Activated CD8-positive, alpha-beta memory T cell treated with anti-CD3 and anti-CD28 coated beads, Interleukin-2, amount 50 U/mL, for 1 hour (primary cell): Measurements from ENCODE around the gene RPS16.

Experiments used
- DNase-seq: peaks from one replicate; pipeline ENCODE4 v3.0.0-alpha.2; 2020; ENCODE audit errors: extremely low read depth

The RPS16 gene

DNA sequence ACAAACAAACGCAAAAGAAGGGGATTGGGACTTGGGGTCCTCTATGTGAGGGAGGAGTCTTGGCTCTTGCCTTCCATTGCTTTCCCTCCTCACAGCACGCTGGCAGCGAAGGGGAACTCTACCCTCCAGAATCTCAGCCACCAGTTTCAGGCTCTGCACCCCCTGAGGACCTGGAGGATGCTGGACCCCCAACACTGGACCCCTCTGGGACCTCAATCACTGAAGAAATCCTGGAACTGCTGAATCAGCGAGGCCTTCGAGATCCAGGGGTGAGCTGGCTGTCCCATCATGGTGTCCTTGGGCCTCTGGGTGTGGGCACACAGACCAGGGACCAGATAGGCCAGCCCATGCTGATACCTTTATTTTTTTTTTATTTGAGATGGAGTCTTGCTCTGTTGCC is 13.7 kb downstream of the RPS16 start:
- no peak for DNase-seq

DNA sequence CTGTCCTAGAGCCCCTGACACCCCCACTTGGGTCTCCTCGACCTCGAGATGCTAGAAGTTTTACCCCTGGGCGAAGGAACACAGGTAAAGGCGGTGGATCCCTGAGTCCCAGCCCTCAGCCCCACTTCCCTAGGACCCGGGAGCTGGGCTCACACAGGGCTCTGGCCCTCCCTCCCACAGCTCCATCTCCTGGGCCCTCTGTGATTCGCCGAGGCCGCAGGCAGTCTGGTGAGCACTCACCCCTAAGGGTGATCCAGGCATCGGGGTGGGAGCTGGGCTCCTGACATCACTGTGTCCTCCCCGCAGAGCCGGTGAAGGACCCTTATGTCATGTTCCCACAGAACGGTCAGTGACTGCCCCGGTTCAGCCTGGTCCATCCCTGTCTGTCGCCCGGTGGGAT is 15.0 kb downstream of the RPS16 start:
- no peak for DNase-seq

DNA sequence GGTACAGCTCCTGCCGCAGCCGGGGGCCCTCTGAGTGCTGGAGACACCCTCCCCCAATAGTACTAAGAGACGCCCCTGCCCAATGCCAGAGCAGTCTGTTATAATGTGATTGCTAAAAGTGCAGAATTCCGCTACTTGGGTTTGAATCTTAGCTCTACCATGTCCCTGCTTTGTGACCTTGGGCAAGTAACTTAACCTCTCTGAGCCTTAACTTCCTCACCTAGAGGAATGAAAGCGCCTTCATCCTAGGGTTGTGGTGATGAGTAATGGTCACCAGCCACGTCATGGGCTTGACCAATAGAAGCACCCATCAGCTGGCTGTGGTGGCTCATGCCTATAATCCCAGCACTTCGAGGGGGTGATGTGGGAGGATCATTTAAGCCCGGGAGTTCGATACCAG is 16.7 kb downstream of the RPS16 start:
- no peak for DNase-seq

DNA sequence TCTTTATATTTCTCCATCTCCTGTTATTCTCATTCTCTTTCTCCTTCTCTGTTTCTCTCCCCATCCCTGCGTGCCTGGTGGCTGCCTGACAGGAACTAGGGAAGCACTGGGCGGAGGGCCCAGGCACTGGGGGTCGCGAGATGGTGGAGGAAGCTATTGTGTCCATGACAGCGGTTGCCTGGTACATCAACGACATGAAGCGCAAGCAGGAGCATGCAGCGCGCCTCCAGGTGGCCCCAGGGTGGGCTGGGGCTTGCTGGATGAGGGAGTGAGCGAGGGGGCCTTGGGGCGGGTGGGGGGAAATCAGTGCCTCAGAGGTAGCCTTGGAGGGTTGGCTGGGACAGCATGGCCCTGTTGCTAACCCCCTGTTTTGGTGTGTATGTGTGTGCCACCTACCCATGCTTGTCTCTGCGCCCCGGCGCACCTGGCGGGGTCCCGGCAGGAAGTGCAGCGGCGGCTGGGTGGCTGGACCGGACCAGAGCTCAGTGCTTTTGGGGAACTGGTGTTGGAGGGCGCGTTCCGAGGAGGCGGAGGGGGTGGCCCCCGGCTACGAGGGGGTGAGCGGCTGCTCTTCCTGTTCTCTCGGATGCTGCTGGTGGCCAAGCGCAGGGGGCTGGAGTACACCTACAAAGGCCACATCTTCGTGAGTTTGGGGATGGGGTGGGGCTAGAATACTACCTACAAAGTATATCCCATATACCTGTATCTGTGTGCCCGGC is 18.1 kb downstream of the RPS16 start:
- no peak for DNase-seq

DNA sequence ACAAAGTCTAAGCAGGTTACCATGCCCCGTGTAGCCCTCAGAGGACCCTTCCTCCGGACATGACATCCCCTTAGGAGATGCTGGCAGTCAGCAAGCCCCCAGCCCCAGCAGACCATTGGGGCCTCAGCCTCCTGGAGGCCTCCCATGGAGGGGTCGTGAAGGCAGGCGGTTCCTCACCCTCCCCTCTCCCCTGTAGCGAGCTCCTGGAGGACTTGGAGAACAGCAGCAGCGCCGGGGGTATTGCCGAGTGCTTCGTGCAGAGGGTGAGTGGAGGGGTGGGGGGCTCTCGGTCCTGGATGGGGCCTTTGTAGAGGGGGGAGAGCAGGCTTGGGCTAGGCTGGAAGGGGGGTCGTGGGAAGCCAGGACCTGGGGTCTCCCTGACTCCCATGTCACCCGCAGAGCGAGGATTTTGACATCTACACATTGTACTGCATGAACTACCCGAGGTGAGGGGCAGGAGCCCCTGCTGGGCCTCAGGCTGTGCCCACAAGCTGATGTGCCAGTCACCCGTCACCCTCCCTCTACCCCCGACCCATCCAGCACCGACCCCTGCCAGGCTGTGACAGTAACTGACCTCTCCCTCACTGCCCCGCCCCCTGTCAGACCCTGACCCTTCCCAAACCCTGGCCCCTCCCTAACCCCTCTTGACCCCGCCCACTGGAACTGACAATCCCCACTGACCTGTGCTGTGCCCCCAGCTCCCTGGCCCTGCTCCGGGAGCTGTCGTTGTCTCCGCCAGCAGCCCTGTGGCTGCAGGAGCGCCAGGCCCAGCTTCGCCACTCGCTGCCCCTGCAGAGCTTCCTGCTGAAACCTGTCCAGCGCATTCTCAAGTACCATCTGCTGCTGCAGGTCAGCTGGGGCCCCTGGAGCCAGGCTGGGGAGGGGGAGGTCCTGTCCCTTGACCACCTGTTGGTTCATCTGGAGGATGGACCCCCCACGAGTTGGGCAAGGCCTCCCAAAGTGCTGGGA is 19.3 kb downstream of the RPS16 start:
- DNase-seq: no peak

DNA sequence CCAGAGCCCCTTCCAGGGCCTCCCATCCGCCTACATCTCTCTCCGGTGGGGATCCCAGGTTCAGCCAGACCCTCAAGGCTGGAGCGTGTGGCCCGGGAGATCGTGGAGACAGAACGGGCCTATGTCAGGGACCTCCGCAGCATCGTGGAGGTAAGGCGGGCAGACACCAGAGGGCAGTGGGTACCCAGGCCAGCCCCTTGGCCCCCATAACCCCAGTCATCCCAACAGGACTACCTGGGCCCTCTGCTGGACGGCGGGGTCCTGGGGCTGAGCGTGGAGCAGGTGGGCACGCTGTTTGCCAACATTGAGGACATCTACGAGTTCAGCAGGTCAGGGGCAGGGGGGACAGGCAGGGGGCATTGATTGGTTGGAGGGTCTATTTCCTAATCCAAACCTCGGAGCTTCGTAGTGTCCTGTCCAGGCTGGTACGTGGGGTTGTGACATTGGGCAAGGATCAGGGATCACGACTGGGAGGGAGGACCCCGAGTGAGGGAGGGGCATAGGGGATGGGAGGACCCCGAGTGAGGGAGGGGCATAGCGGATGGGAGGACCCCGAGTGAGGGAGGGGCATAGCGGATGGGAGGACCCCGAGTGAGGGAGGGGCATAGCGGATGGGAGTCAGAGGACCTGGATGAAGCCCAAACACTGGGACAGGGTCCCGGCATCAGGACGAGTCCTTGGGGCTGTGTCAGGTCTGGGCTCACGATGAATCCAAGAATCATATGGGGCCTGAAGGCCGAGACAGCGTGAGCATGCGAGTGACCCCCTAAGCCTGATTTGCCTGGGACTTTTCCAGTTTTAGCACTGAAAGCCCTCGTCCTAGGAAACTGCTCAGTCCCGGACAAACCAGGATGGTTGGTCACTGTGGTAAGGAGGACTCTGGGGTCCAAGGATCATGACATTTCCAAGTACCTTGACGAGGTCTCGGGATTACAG is 20.4 kb downstream of the RPS16 start:
- no peak for DNase-seq

DNA sequence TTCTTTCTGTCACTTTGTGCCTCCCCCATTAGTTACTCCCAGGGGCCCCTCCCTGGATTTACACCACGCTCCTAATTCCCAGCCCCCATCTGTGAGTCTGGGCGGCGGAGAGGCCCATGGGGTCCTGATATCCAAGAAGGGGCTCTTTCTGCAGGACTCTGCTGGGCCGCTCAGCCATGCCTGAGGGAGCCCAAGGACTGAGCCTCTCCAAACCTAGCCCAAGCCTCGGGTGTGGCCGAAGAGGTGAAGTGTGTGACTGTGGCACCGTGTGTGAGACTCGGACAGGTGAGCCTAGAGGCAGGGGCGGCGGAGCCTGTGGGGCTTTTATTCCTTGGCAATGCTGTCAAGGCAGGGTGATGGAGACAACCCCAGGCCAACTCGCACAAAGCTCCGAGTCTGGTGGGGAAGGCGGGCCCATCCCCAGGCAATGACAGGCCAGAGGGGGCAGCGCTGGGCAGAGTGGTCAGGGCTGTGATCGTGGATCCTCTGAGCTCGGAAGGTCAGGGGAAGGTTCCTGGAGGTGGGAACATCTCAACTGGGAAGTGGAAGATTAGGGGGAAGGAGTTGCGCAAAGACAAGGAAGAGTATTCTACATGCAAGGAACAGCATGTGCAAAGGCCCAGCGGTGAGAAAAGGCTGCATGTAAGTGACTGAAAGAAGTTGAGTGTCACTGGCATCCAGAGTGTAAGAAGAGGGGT is 21.7 kb downstream of the RPS16 start:
- DNase-seq: no peak

DNA sequence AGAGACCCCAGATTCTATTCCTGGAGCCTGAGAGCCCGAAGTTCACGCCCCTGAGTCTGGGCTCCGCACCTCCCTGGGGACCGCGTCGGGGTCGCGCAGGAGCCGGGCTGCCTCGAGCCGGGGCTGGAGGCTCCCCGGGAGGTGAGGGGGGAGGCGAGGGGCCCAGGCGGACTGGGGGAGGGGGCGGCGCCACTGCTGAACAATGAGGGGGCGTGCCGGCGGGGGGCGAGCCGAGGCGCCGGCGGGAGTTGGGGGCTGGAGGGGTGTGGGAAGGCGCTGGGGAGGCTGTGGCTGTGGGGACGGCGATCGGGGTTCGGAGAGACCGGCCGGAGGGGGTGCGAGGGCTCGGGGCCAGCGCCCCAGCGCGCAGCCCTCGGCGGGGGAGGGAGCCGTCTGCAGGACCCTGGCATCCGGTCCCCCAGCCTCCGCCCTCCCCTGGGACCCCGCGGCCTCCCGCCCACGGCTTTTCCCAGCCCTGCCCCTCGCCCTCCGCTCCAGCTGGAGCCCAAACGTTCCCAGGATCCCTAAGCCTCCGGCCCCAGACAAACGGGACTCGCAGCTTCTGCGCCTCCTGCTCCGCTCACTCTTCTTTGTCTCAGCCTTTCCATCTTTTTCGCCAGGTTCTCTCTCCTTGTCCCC is 22.4 kb downstream of the RPS16 start:
- DNase-seq: no peak

DNA sequence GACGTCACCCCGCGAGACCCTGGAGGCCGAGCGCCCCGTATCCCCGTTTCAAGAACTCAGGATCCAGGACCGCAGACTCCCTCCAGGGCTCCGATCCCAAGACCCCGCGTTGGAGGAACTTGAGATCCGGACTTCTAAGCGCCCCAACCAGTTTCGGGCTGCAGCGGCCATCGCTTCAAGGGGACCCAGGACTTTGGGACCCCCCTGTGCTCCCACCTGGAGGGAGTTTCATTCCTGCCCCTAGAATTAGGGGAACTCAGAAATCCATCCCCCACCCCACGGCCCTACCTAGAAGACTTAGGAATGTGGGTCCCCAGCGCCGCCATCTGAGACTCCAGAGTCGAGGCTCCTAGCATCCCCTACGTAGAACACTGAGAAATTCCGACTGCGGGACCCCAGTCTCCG is 22.9 kb downstream of the RPS16 start:
- DNase-seq: no peak

DNA sequence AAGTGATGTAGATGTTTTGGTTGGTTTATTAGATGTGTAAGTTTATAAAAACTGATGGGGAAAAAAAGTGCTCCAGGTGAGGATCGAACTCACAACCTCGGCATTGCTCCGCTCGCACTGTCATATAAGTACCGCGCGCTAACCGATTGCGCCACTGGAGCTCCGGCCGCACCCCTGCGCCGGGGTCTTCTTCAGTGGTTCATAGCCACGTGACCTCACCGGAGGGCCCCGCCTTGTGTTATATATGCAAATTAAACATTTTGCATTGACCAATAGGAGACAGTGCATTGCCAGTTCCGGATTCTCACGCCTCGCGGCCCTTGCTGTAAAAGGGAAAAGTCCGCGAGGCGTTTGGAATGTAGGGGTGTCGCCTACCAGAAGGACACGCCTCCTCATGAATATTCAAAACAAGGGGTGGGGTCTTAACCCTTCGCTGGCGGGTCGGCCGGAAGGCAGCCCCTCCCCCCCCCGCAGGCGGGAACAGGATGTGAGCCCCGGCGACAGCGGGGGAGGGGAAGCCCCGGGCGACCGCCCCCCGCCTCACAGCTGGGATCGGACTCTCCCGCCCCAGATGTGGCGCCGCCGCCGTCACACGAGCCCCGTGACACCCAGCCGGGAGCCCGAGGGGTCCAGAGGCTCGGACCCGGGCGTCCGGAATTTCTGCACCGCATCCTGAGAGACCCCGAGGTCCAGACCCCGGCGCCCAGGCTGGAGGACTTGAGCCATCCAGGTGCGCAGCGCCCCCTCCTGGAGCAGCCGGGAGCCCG is 23.5 kb downstream of the RPS16 start, which contains the start of gene PLEKHG2:
Gene PLEKHG2, plus strand, starts transcription at position 570 of the 767 bp plus-strand sequence. CDS start 1,418 bp downstream, outside the sequence.
- DNase-seq: peak; percentile 97

DNA sequence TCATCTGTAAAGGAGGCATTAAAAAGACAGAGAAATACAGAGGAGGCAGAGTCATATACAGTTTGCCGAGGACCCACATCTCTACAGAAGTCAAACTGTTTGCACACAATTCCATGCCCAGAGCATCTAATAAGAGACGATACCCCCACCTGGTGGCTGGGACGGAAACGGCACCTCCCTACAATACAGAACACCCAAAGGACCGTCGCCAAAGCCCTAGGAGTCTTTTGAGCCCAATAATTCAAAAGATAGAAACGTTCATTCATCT is 24.0 kb downstream of the RPS16 start:
- peak; percentile 92 for DNase-seq

DNA sequence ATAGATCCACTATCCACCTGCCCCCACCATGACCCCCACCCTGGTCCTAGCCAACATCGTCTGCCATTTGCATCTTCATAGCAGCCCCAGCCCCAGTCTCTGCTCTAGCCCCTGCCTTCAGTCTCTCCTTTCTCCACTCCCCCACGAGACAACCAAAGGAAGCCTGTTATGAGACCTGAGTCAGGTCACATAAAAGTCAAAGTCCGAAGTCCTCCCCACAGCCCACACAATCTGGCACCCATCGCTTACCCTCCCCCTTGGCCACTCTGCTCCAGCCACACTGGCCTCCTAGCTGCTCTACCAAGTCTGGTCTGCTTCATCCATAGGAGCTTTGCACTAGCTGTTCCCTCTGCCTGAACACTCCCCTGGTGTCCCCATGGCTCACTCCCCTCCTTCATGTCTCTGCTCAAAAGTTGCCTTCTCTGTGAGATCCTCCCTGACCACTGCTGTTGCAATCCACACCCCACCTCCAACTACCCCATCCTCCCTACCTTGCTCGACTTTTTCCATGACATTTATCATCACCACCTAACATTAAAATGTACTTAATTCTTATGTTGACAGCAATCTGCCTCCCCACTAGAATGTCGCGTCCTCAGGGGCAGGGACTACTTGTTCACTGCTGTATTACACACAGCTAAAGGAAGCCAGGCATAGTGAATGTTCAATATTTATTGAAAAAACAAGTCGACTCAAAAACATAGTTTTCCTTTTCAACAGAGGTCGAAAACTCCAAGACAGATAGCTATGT is 24.5 kb downstream of the RPS16 start:
- no peak for DNase-seq

DNA sequence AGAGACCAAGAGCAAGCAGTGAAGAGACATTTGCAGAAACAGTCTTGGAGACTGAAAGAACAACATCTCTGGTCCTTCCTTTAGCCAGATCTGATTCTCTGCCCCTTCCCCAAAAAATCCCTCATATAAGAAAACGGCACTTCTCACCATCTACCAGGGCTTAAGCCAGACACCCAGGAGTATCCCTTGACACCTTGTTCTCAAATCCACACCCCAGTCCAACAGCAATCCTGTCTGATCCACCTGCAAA is 25.0 kb downstream of the RPS16 start:
- no peak for DNase-seq

DNA sequence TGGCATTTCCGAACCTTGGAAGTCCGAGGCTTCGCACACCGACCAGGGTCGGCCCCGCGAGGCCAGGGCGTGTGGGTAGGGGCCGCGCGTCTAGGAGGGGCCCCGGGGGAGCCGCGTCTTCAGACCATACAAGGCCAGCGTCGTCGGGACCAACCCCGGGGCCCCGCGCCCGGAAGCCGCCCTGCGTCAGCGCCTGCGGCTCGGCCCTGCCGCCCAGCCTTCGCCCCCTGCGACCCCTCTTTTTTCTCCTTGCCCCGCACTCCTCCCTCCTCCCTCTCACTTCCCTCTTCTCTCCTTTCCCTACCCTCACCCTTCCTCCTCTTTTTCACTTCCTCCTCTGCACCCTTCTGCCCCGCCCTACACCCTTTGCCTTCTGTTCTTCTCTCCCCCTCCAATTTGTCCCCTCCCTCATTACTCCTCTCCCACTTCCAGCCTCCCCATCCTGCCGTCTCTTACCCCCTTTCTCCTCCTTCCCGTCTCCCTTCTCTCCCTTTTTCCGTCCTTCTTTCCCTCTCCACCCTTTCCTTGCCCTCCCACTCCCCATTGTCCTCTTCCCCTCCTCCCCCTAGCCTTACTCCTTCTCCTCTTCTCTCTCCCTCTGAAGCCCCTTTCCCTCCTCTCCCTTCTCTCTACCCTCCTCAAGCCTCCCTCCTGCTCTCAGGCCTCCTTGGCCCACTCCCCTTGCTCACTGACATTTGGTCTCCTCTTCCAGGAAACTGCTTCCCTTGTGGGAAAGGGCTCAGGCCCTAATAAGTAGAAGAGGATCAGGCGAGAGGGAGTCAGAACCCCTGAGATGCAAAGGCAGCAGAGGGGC is 25.5 kb downstream of the RPS16 start:
- DNase-seq: no peak

DNA sequence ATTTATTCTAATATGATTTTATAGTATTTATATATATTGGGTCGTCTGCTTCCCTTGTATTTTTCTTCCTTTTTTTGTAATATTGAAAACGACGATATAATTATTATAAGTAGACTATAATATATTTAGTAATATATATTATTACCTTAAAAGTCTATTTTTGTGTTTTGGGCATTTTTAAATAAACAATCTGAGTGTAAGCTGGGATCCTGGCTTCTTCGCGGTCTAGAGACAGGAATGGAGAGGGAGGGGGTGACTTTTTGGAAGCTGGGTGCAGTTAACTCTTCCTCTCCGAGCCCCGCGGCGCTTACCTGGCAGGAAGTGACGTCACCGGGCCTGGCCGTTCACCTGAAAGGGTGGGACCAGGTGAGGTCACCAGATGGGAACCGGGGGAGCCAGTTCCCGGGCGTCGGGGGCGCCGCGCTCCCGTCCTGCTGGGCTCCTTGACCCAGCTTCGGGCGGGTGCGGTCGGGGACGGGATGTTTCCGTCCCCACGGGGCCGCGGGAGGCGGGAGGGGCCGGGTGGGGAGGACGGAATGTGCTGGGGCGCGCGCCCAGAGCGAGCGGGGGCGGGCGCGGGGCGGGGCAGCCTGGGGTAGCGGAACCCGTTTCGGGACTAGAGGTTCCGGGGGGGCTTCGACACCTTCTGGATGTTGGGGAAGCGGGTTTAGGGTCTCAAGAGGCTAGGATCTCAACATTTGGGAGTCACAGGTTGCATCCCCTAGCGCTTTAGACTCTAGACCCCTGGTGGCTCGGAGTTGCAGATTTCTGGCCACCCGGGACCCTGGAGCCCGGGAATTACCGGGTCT is 26.3 kb downstream of the RPS16 start:
- peak; percentile 93 for DNase-seq

DNA sequence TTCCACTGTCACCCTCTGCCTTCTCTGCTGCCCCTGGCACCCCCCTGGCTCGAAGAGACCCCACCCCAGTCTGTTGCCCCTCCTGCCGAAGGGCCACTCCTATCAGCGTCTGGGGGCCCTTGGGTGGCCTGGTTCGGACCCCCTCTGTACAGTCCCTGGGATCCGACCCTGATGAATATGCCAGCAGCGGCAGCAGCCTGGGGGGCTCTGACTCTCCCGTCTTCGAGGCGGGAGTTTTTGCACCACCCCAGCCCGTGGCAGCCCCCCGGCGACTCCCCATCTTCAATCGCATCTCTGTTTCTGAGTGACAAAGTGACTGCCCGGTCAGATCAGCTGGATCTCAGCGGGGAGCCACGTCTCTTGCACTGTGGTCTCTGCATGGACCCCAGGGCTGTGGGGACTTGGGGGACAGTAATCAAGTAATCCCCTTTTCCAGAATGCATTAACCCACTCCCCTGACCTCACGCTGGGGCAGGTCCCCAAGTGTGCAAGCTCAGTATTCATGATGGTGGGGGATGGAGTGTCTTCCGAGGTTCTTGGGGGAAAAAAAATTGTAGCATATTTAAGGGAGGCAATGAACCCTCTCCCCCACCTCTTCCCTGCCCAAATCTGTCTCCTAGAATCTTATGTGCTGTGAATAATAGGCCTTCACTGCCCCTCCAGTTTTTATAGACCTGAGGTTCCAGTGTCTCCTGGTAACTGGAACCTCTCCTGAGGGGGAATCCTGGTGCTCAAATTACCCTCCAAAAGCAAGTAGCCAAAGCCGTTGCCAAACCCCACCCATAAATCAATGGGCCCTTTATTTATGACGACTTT is 27.1 kb downstream of the RPS16 start:
- DNase-seq: no peak
